Stimulated activated CD4-positive, alpha-beta T cell treated with anti-CD3 and anti-CD28 coated beads, Interleukin-1b, Interleukin-23, amount 100 ng/mL, for 1 hour (primary cell): ENCODE results near the gene THEMIS.

Experiments used
- DNase-seq, 2 donors: peaks; one replicate each; pipeline ENCODE4 v3.0.0-alpha.2; 2020; ENCODE audit warnings: low read depth in 2 of 2

THEMIS gene

GRCh38 chr6:127859956-127860355, 40.9 kb downstream of the THEMIS start:
- DNase-seq = no peak

DNA sequence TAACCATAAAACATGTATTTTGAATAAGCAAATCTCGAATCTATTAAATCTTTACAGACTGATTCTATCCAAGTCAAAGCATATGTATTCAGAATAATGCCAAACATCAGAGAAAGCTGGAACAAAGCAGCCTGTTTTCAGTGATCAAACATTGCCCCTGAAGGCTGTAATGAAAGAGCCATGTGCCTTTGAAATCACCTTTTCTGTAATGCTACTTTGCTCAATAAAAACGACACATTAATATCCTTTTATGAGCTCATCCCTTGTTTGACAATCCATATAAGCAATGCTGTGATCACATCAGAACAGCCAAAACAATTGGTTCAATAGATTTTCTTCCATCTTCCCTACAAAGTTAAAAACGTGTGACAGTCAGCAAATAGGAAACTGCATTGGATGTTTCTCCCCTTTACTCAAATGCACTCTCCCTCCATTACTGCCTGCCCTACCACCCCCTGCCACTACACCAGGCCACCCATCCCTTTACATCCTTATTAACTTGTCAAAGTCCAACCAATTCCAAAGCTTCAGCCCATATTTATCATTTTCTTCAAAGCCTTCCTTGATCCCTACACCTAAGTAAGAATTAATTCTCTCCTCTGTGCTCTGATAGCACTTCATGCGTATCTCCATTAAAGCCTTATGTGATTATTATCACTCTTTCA, 42.0 kb downstream of the THEMIS start:
- DNase-seq = no peak

DNA sequence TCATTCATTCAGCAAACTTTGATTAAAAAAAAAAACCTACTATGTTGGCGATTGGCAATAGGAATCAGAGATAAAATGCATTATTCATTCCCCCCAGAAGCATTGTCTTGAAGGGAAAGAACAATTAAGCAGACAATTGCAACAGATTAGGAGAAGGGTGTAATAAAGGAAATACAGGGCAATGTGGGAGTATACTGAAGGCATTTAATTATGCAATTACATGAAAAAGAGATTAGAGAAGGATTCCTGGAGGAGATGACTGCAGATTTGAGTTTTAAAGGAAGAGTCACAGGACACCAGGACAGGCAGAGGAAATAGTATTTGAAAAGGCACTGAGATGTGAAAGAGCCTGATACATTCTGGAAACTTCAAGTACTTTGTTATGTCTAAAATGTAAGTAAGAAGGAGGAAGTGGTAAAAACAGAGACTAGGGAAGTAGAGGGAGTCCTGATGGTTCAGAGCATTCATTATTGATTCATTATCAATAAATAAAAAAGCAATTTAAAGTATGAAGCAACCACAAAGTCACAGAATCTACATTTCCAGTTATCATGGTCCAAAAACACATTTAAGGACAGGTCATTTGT, 43.7 kb downstream of the THEMIS start:
- DNase-seq = no peak

DNA sequence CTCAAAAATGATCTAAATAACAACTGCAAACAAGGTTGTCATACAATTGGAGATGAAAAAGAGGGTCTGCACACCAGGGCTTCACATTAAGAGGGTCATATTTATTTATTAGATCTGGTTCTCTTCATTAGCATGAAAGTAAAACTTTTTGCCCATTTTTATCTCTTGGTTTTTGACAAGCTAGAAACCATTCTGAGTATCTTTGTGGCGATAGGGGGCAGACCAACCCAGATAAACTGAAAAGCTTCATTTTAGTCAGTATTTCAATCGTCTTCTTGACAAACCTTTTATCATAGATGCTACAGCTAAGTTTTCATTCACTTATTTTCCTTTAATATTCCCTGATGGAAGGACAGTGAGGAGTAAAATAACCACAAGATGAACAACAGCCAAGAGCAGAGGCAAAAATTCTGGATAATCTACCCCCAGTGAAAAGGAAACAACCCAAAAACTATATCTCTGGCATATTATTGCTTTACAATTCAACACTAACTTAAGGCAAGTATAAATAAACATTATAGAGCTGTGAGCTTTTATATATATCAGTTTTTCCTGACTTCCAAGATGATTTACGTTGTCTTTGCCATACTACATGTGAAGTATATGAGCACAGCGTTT, 45.2 kb downstream of the THEMIS start:
- peak in 1 of 2 donors; percentile 14 for DNase-seq

DNA sequence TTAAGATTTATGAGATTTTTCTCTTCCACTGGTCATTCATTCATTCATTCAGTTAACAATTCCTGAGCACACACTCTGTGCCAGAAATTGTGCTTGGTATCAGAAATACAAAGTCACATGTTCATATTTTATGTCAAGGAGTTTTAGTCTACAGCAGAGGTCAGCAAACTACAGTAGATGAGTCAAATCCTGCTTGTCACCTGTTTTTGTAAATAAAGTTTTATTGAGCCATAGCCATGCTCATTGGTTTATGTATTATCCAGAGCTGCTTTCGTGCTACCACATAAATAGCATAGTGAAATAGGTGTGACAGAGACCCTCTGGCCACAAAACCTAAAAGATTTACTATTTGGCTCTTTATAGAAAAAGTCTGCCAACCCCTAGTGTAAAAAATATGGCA, 46.8 kb downstream of the THEMIS start:
- no peak for DNase-seq

GRCh38 chr6:127851197-127851596, 49.7 kb downstream of the THEMIS start:
- DNase-seq = no peak

- no peak for DNase-seq
Measured at GRCh38 chr6:127845242-127845641, 55.6 kb downstream of the THEMIS start.

DNA sequence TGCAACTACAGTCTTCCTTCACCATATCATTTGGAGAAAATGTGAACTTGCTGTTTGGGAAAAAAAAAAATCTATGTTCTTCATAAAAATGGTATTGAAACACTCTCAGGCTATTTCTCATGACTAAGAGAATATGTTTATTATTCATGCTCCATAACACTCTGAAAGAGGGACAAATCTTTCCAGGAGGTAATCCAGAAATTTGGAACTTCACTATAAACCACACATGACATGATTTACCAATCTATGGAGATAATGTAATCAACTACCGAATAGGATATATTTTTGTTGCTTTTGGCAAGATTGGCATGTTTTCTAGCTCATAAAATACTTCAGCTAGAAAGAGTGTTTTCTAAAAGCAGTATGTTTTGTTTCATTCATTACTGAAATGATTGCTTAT, 56.3 kb downstream of the THEMIS start:
- no peak for DNase-seq

DNA sequence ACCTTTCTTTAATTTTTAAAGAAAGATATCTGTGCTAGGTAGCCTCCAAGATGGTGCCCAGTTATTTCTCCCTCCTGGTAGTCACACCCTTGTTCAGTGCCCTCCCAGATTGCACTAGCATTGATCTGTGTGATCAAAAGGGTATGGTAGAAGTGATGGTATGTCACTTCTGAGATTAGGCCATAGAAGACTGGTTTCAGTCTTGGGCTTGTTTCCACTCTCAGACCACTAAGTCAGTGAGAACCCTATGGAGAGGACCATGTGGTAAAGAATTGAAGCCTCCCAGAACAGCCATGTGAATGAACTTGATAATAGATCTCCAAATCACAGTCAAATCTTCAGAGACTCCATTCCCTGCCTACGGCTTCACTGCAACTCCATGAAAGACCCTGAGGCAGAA, 57.3 kb downstream of the THEMIS start:
- DNase-seq = no peak

DNA sequence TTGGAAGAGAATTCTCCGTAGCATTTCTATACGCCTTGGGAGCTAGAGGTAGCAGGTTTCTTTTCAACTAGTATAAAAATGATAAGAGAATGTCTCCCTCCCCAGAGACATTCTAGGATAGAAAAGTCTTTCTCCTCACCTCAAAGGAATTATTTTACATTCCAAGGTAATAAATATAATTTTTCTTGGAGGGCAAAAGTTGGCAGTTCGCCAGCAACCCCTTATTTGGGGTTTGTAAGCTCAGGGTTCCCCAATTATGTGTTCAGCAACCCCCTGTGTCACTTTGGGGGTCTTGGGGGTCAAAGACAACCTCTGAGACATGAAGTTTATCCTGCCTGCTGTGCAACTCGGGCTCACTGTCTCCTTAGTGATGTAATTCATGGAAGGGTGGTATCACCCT, 58.3 kb downstream of the THEMIS start:
- no peak for DNase-seq

DNA sequence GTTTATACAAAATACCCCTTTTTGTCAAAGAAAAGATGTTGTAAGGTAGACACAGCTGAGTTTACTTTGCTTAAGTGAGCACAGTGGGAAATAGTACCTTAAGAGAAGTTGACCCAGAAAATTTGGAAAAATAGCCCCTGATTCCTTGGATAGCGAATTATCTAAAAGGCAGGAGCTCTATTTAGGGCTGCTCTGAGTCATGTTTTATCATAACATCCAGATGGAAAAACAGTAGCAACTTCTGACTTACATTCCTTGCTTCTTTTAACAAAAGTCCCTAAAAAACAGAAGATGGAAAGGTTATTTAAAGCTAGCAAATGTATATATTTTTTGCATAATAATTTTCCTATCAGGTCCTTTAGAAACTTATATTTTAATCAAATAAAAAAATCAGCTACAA, 59.0 kb downstream of the THEMIS start:
- no peak for DNase-seq

- no peak for DNase-seq
Measured at GRCh38 chr6:127834136-127834535, 66.7 kb downstream of the THEMIS start.

- DNase-seq = no peak
Measured at GRCh38 chr6:127833336-127833735, 67.5 kb downstream of the THEMIS start.

DNA sequence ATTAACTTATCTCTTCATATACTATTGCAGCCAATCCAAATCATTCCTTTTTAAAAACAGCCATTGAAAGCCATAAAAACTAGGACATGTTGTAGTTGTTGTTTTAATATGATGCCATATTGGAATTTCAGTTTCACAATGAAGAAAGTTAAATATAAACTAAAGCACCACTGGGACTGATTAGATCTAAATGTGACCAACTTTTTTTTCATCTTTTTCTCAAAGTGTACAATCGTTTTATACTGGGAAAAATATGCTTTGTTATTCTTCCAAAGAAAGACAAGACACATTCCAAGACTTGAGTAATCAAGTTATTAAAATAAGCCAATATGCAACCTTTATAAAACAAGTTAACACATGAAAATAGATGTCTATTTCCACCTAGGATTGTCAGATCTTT, 68.5 kb downstream of the THEMIS start:
- DNase-seq = no peak

- no peak for DNase-seq
Measured at GRCh38 chr6:127824061-127824460, 76.8 kb downstream of the THEMIS start.

DNA sequence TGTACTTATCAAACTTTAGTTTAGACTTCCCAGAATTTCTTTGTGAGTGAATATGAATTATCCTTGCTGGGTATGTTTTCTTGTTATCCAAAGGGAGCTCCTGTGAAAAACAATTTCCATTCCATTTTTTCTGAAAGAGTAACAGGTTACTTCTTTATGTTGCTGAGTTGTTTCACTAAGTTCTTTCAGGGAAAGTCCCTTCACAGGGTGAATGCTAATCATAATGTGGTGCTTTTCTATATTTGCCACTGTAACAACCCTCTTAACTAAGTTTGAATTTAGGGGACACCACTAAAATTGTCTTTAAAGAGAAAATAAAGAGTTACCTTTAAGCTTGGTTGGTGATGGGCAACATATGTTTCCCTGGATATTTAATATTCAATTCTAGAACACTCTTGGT, 79.4 kb downstream of the THEMIS start:
- no peak for DNase-seq

GRCh38 chr6:127818149-127818548, 82.7 kb downstream of the THEMIS start:
- no peak for DNase-seq

- DNase-seq = no peak
Measured at GRCh38 chr6:127816643-127817042, 84.2 kb downstream of the THEMIS start.

GRCh38 chr6:127813699-127814027, 87.2 kb downstream of the THEMIS start:
- DNase-seq = no peak

DNA sequence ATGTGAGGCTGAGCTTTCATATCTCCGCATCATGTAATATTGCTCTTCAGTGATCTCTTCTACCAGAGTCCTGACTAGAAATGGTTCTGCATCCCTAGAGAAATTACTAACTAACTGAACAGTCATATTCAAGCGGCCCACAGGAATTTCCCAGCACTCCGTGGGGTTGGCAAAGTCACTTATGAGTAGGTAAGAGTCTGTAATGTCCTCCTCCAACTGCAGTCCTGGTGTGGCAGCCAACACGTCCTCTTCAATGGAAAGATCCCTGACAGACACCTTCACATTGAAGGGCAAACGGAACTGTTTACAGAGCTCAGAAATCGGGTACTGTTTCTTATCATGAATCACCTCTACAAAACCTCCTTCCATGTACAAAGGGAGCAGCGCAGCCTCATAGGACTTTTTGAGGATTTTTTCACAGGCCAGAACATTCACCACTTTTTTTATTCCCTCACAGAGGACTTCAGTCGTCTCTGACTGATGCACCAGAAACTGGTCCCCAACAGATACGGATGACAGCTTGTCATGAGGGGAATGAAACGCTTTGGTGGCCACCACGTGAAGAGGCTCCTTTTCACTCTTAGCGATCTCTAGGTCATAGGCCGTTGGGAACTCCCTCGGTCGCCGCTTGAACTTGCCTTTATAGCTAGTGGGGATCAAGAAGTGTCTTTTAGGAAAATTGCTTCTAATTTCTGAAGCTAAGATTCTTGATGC, 87.7 kb downstream of the THEMIS start:
- no peak for DNase-seq

DNA sequence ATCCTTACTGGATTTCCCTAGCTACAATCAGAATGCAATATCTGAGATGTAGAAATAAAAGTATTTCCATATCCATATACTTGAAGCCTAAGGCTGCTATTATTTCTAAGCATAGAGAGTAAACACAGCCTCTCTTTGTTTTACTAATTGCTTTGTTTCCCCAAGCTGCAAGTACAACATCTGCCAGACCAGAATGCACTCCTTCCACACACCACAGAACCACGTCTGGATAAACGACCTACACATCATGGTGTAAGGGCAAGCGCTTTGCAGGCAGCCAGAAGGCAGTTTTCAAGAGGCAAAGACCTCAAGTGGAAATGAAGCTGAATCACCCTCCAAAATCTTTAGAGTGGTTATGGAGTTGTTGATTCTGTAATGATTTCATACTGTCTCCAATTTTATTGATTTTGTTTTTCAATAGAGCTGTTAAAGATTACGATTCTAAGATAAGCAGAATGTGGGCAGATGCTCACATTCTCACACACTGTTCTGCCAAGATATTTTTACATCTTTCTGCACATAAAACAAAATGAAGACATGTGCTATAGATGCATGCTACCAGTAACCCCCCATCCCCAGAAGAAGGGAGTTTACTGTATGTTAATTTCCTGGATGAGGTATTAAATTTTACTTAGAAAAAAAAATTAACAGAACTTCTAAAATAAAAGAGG, 88.8 kb downstream of the THEMIS start:
- DNase-seq = no peak

- no peak for DNase-seq
Measured at GRCh38 chr6:127807806-127808517, 92.9 kb downstream of the THEMIS start.
